Measurements from ENCODE around the gene RAD51B.
A peak's percentile ranks its signal among the peaks of the same experiment; 100 is the strongest.

The RAD51B gene

GRCh38 chr14:68520637-68521556 lies 701.3 kb downstream of the RAD51B start:
- Histone ChIP-seq H3K27ac (no peak overlapping the region), H3K36me3 (replicated peaks) (no peaks in the 10 kb centered on the region), H3K27me3 (replicated peaks) (no peaks in the 10 kb centered on the region), H3K4me3 (ENCODE audit: low read depth, low read length) (no peak overlapping the region)
- in situ Hi-C loops (cut with HindIII; ENCODE audit: low pct_ligation_motif_present, low sequenced_read_pairs), result no loop called here
- no peak for TF ChIP-seq CTCF (IDR thresholded peaks at IDR 0.05; ENCODE audit: low read depth, low read length, missing control alignments)
- DNase-seq, result no peak

- no peak overlapping the region for H3K27ac ChIP-seq
- TF ChIP-seq CTCF (IDR thresholded peaks at IDR 0.05; ENCODE audit: low read depth, low read length, missing control alignments), result no peak
- H3K36me3 ChIP-seq (replicated peaks), result no peaks in the 10 kb centered on the region
- H3K4me3 ChIP-seq (ENCODE audit: low read depth, low read length), result no peak overlapping the region
- in situ Hi-C loops (cut with HindIII; ENCODE audit: low pct_ligation_motif_present, low sequenced_read_pairs), result no loop called here
- no peaks in the 10 kb centered on the region for H3K27me3 ChIP-seq (replicated peaks)
- no peak for DNase-seq
Measured at GRCh38 chr14:68521557-68521901, 702.0 kb downstream of the RAD51B start.

GRCh38 chr14:68521961-68522509 lies 702.5 kb downstream of the RAD51B start:
- Histone ChIP-seq H3K4me3 (ENCODE audit: low read depth, low read length) (no peak overlapping the region), H3K27ac (no peak overlapping the region), H3K36me3 (replicated peaks) (no peaks in the 10 kb centered on the region), H3K27me3 (replicated peaks) (no peaks in the 10 kb centered on the region)
- in situ Hi-C loops (cut with HindIII; ENCODE audit: low pct_ligation_motif_present, low sequenced_read_pairs), result no loop called here
- no peak for DNase-seq
- TF ChIP-seq CTCF (IDR thresholded peaks at IDR 0.05; ENCODE audit: low read depth, low read length, missing control alignments), result no peak

- H3K36me3 ChIP-seq (replicated peaks), result no peaks in the 10 kb centered on the region
- in situ Hi-C loops (cut with HindIII; ENCODE audit: low pct_ligation_motif_present, low sequenced_read_pairs), result no loop called here
- TF ChIP-seq CTCF (IDR thresholded peaks at IDR 0.05; ENCODE audit: low read depth, low read length, missing control alignments), result no peak
- DNase-seq, result peak; percentile 26
- no peaks in the 10 kb centered on the region for H3K27me3 ChIP-seq (replicated peaks)
- no peak overlapping the region for H3K27ac ChIP-seq
- H3K4me3 ChIP-seq (ENCODE audit: low read depth, low read length), result no peak overlapping the region
Measured at GRCh38 chr14:68522510-68523325, 703.1 kb downstream of the RAD51B start.

GRCh38 chr14:68523326-68523610 lies 703.7 kb downstream of the RAD51B start:
- H3K36me3 ChIP-seq (replicated peaks), result no peaks in the 10 kb centered on the region
- no peaks in the 10 kb centered on the region for H3K27me3 ChIP-seq (replicated peaks)
- H3K27ac ChIP-seq, result no peak overlapping the region
- no peak overlapping the region for H3K4me3 ChIP-seq (ENCODE audit: low read depth, low read length)
- in situ Hi-C loops (cut with HindIII; ENCODE audit: low pct_ligation_motif_present, low sequenced_read_pairs), result no loop called here
- no peak for TF ChIP-seq CTCF (IDR thresholded peaks at IDR 0.05; ENCODE audit: low read depth, low read length, missing control alignments)
- no peak for DNase-seq
